ENCODE results near the gene VGLL4. TPM values are rescaled to one million over a fixed set of nuclear protein-coding genes. Genes with fewer than 3 reads are reported as not detected.
A peak's percentile ranks its signal among the peaks of the same experiment; 100 is the strongest.

VGLL4 gene
- total RNA-seq, 1 donor from 2014 or later: 146 TPM

DNA sequence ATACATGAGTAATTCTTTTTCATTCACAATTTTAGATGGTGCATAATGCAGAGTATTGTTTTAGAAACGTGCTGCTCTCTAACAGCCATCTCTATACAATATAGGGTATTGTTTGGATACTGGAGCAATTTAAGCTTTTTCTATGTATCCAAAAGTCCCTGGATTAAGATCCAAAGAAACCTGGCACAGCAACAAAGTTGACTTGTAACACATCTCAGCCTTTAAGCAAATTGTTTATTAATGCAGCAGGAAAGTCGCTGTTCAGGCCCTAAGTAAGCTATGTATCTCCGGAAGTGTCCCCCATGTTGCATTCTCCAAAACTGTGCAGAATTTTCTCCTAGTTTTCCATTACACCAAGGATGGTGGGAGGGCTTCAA lies 7.3 kb downstream of the VGLL4 start:
- H3K4me1 ChIP-seq: peaks cover 10 to 66% of the 10 kb centered on the region in 2 donors

DNA sequence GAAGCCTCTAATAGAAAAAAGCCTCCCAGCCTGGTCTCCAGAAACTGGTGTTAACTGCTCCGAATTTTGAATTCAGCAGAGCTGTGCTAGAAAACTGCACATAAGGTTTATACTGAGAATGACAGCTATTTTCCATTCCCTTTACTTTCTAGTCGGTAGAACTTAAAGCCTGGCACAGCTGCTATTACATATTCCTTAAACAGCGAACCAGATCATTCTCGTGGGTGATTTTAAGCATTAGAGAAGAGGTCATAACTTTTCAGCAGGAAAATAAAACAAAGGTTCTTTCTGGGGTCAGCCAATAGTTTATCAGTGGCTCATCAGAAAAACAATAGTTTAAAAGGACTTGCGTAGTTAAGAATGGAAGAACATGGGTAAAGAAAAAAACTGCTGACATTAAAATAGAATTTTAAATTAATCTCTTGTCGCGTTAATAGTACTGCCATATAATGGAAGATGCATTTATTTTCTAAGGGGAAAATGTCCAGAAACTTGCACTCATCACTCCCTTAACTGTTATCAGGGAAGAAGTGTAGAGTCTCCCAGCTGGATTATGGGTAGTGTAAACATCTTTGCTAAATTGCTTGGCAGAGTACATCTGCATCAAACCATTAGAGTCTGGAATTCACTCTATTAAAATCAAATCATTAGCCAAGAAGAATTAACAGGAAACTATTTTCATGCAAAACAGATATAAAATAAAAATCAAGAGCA lies 7.9 kb downstream of the VGLL4 start:
- no peaks in the 10 kb centered on the region for H3K27me3 ChIP-seq
- TF ChIP-seq, protein P1, sequence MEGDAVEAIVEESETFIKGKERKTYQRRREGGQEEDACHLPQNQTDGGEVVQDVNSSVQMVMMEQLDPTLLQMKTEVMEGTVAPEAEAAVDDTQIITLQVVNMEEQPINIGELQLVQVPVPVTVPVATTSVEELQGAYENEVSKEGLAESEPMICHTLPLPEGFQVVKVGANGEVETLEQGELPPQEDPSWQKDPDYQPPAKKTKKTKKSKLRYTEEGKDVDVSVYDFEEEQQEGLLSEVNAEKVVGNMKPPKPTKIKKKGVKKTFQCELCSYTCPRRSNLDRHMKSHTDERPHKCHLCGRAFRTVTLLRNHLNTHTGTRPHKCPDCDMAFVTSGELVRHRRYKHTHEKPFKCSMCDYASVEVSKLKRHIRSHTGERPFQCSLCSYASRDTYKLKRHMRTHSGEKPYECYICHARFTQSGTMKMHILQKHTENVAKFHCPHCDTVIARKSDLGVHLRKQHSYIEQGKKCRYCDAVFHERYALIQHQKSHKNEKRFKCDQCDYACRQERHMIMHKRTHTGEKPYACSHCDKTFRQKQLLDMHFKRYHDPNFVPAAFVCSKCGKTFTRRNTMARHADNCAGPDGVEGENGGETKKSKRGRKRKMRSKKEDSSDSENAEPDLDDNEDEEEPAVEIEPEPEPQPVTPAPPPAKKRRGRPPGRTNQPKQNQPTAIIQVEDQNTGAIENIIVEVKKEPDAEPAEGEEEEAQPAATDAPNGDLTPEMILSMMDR (IDR thresholded peaks at IDR 0.05): no peak
- no peaks in the 10 kb centered on the region for H3K9me3 ChIP-seq
- H3K4me1 ChIP-seq: peaks cover 10 to 71% of the 10 kb centered on the region in 2 donors
- peak overlapping the region in 1 of 2 donors; percentile 47 for H3K27ac ChIP-seq
- peak overlapping the region in 1 of 2 donors; percentile 16 for H3K4me3 ChIP-seq
- intact Hi-C loops (cut with DNase I): no loop called here
- no peak for DNase-seq (ENCODE audit: low spot score in 2 of 2)
- no peaks in the 10 kb centered on the region for H3K36me3 ChIP-seq

More for the DNA sequence above, 7.3 kb downstream of the VGLL4 start:
- no peaks in the 10 kb centered on the region for H3K27me3 ChIP-seq
- H3K27ac ChIP-seq: no peak overlapping the region
- intact Hi-C loops (cut with DNase I): no loop called here
- H3K36me3 ChIP-seq: no peaks in the 10 kb centered on the region
- no peak for DNase-seq (ENCODE audit: low spot score in 2 of 2)
- H3K9me3 ChIP-seq: no peaks in the 10 kb centered on the region
- no peak overlapping the region for H3K4me3 ChIP-seq
- TF ChIP-seq, protein P1 (IDR thresholded peaks at IDR 0.05): no peak

DNA sequence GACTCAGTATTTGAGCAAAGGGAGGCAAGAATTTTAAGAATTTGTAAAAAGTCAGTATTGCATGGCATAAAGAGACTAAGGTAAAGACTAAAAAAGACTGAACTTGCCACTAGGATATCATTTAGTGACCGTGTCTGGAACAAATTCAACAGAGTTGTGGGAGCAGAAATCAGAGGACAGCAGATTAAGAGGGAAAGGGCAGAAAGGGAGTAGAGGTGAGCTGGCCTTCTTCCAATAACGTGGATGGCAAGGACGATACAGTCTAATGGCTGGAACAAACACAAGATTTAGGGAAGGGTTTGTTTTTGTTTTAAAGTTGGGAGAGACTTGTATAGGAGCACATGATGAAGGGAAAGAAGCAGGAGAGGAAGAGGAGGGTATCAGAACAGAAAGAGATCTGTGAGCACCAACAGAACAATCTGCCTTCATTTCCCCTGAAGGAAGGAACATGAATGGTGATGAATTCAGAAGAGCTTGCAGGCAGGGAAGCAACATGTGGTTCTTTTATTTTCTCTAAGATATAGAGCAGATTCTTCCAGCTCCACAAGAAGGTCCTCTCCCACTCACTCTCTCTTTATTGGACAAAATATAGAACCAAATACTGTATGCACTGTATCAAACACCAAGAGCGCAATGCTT lies 8.6 kb downstream of the VGLL4 start:
- Histone ChIP-seq H3K36me3 (no peaks in the 10 kb centered on the region), H3K27ac (peak overlapping the region in 1 of 2 donors; percentile 47), H3K4me1 (peaks cover 5 to 70% of the 10 kb centered on the region in 2 donors), H3K27me3 (no peaks in the 10 kb centered on the region), H3K4me3 (peak overlapping the region in 1 of 2 donors; percentile 16), H3K9me3 (no peaks in the 10 kb centered on the region)
- intact Hi-C loops (cut with DNase I): no loop called here
- no peak for DNase-seq (ENCODE audit: low spot score in 2 of 2)
- TF ChIP-seq, protein P1 (IDR thresholded peaks at IDR 0.05): no peak

DNA sequence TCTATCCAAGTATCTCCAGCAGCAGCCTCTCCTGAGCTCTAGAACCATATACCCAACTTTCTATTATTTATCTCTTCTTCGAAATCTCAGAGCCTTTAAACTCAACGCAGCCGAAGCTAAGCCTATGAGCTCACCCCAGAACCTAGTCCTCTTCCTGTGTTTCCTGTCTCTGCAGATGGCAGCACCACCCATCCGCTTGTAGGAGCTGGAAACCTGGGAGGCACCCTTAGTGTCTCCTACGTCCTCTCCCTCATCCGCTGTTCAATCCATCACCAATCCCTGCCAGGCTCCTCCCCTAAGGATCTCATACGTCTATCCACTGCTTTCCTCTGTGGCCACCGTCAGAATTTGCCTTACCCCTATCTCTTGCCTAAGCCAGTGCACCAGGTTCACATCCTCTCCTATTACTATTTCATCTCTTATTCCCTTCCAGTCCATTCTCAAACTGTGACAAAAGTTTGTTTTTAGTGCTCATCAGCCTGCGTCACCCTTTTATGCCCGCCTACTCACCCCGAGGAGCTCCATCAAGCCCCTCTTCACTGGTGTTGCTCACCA lies 9.6 kb downstream of the VGLL4 start:
- intact Hi-C loops (cut with DNase I): no loop called here
- H3K4me3 ChIP-seq: peak overlapping the region in 1 of 2 donors; percentile 2
- no peaks in the 10 kb centered on the region for H3K36me3 ChIP-seq
- H3K4me1 ChIP-seq: peaks cover under 1 to 67% of the 10 kb centered on the region in 2 donors
- no peak for DNase-seq (ENCODE audit: low spot score in 2 of 2)
- H3K27ac ChIP-seq: peak overlapping the region; percentile 37 to 47
- TF ChIP-seq, protein P1 (IDR thresholded peaks at IDR 0.05): no peak
- H3K27me3 ChIP-seq: no peaks in the 10 kb centered on the region
- no peaks in the 10 kb centered on the region for H3K9me3 ChIP-seq

DNA sequence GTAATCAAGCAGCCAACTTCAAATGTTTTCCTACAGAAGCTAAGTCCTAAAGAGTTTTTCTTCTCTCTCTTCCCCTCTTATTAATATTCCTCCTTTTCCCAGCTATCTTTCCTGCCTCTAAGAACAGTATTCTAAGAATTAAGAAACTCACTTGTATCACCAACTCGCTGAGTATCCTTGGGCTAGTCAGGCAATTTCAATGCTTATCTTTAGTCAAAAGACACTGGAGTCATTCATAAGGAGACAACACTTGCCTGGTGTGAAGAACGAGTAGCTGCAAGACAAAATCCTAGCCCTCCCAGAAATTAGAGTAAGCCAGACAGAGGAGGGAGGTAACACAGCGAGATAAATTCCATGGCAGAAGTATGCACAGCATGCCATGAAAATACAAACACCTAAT lies 10.7 kb downstream of the VGLL4 start:
- TF ChIP-seq, protein P1 (IDR thresholded peaks at IDR 0.05): no peak
- Histone ChIP-seq H3K4me1 (peaks cover 0 to 58% of the 10 kb centered on the region in 2 donors), H3K36me3 (no peaks in the 10 kb centered on the region), H3K27me3 (no peaks in the 10 kb centered on the region), H3K4me3 (no peak overlapping the region), H3K9me3 (no peaks in the 10 kb centered on the region), H3K27ac (peak overlapping the region; percentile 47 to 61)
- intact Hi-C loops (cut with DNase I): no loop called here
- no peak for DNase-seq (ENCODE audit: low spot score in 2 of 2)

Data from ascending aorta (tissue), 2 donors.